ENCODE data around the gene CDYL.
A peak's percentile ranks its signal among the peaks of the same experiment; 100 is the strongest.

CDYL gene

GRCh38 chr6:4964675-4965561 is 188.7 kb downstream of the CDYL start:
- DNase-seq (ENCODE audit: low spot score): no peak

GRCh38 chr6:4965562-4966389 is 189.6 kb downstream of the CDYL start:
- no peak for DNase-seq (ENCODE audit: low spot score)

GRCh38 chr6:4967301-4968030 is 191.3 kb downstream of the CDYL start:
- no peak for DNase-seq (ENCODE audit: low spot score)

DNA sequence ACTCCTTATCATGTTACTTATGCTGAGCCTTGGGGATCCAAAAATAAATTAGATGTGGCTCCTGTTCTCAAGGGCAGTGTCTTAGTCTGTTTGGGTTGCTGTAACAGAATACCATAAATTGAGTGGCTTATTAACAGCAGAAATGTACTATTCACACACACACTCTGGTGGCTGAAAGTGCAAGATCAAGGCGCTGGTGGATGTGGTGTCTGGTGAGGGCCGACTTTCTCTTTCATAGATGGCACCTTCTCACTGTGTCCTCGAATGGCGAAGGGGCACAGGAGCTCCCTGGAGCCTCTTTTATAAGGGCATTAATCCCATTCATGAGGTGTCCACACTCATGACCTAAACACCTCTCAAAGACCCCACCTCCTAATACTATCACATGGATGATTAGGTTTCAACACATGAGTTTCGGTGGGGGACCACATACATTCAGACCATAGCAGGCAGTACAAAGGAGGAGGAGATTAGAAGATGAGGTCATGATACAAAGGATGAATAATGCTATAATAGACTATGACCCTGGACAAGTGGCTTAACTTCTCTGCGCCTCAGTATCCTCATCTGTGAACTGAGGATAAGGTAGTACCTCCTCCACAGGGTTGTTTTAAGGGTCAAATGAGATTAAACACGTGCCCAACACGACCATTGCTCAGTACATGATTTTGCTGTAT is 193.5 kb downstream of the CDYL start:
- DNase-seq (ENCODE audit: low spot score): no peak

- no peak for DNase-seq (ENCODE audit: low spot score)
Observed at GRCh38 chr6:4970739-4971395, 194.7 kb downstream of the CDYL start.

DNA sequence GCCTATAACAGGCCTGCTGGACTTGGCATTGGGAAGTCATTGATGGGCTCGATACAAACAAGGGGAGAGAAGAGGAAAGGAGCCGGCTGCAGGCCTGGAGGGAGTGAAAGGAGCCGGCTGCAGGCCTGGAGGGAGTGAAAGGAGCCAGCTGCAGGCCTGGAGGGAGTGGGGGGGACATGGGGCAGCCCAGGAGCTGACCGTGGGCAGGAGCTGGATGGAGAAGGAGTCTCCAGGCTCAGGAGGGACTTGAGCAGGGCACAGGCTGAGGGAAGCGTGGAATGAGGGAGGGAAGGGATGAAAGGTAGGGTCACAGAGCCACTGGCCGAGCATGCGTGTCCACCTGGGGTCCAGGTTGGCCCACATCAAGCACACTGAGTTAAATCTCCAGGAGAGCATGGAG is 195.6 kb downstream of the CDYL start:
- DNase-seq (ENCODE audit: low spot score): no peak

GRCh38 chr6:4972438-4972837 is 196.2 kb downstream of the CDYL start:
- no peak for DNase-seq (ENCODE audit: low spot score)

- DNase-seq (ENCODE audit: low spot score): no peak
Observed at GRCh38 chr6:4973415-4973814, 197.2 kb downstream of the CDYL start.

DNA sequence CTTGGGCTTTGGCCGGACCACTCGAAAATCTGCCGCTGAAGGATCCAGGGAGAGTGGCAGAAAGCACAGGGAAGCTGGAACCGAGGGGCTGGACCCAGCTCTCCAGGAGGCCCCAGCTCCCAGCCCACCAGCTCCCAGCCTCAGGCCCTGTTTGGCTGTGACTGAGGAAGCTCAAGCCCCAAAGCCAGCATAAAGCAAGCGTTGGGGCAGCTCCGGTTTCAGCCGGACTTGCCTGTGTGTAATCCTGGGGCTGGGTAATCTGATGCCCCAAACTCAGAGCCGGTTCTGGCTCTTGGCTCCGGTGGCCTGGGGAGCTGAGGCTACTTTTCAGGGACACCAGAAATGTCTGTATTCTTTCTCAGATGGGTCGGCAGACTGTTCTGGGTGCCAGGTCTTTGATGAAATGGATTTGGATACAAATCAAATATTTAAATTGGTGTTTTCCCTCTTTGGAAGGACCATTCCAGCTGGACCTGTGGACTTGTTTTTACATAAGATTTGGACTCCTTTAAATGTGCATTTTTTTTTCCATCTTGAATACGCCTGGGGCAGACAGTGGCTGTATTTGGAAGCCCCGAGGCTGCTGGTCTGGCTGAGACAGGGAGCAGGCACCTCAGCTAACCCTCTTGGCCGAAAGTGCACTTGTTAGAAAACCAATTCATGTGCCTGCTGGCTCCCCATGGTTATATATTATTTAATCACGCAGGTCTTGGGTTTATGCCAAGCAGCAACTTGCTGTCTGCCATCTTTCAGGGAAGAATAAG is 198.0 kb downstream of the CDYL start:
- peak; percentile 18 for DNase-seq (ENCODE audit: low spot score)

- DNase-seq (ENCODE audit: low spot score): no peak
Observed at GRCh38 chr6:4974962-4975361, 198.8 kb downstream of the CDYL start.

DNA sequence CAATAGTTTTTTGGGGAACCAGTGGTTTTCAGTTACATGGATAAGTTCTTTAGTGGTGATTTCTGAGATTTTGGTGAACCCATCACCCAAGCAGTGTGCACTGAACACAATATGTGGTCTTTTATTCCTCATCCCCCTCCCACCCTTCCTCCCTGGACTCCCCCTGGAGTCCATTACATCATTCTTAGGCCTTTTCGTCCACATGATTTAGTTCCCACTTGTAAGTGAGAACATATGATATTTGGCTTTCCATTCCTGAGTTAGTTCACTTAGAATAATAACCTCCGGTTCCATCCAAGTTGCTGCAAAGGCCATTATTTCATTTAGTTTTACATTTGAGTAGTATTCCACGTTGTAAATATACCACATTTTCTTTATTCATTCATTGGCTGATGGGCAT is 199.3 kb downstream of the CDYL start:
- DNase-seq (ENCODE audit: low spot score): no peak

- DNase-seq (ENCODE audit: low spot score): no peak
Observed at GRCh38 chr6:4977468-4977867, 201.3 kb downstream of the CDYL start.

DNA sequence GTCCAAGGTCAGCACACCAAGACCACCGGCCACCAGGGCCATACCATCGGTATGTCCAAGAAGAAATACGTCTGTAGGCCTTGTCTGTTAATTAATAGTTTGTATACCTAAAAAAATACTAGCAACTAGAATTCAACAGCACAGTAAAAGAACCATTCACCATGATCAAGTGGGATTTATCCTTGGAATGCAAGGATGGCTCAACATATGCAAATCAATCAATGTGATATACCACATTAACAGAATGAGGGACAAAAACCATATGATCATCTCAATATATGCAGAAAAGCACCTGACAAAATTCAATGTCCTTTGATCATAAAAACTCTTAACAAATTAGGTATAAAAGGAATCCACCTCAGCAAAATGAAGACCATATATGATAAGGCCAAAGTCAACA is 203.2 kb downstream of the CDYL start:
- no peak for DNase-seq (ENCODE audit: low spot score)

DNA sequence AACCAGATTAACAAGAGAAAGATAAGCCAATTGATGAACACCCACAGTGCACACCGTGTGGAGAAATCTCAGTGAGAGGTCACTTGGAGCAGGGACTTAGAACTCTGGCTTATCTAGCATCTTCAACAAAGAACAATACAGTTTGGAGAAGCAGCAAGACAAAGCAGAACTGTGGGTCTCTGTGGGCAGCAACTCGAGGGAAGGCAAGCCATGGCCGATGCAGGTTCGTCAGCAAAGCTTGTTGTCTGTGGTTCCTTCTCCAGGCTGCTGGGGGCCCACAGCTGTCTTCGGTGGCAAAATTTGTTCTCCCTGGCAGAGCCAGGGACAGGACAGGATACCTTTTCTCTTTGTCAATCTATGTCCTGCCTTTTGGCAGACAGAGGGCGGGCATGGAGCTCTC is 205.6 kb downstream of the CDYL start:
- DNase-seq (ENCODE audit: low spot score): no peak

DNA sequence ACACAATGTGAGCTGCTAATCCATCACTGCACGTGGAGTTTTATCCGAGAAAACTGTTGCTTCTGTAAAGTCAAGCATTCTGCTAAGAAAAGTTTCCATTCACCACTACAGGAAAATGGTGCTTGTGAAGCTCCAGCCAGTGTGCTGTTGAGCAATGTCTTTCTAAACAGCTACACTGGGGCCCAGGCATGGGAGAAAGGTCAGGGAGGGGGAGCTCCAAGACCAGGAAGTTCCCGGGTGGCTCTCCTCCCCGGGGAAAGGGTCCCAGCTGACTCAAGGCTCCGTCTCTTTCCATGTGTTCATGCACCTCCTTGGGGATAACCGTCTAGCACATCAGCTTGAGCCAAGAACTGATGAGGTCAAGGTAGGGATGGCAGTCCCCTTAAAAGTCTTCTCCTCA is 207.1 kb downstream of the CDYL start:
- DNase-seq (ENCODE audit: low spot score): no peak

DNA sequence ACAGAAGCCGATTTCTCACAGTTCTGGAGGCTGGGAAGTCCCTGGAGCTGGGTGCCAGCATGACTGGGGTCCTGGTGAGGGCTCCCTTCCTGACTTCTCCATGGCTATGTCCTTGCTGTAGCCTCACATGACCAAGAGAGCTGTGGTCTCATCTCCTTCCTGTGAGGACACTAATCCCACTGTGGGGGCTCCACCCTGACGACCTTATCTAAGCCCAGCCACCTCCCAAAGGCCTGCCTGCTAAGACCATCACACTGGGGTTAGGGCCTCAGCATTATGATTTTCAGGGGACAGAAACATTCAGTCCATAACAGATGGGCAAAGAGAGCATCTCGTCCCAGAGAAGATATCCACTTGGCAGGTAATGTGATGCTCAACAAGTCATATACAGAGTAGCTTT is 210.8 kb downstream of the CDYL start:
- DNase-seq (ENCODE audit: low spot score): no peak

- DNase-seq (ENCODE audit: low spot score): no peak
Observed at GRCh38 chr6:4987432-4987831, 211.2 kb downstream of the CDYL start.

DNA sequence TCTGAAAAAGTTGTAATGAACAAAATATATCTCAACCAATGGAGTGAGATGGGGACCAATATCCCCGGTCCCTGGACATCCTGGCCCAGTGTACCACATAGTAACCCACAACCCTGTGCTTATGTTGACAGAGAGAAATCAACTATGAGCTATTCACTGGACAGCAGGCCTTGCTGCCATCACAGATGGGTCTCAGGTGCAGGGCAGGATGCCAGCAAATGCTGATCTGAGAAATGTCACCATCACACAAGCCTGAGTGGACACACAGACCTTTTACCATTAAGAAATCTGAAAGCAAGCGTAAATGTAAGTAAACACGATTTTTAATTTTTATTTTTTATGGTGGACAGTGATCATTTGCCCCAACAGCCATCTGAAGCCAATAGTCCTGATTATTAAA is 218.5 kb downstream of the CDYL start:
- no peak for DNase-seq (ENCODE audit: low spot score)

GRCh38 chr6:4997862-4998261 is 221.7 kb downstream of the CDYL start:
- no peak for DNase-seq (ENCODE audit: low spot score)

DNA sequence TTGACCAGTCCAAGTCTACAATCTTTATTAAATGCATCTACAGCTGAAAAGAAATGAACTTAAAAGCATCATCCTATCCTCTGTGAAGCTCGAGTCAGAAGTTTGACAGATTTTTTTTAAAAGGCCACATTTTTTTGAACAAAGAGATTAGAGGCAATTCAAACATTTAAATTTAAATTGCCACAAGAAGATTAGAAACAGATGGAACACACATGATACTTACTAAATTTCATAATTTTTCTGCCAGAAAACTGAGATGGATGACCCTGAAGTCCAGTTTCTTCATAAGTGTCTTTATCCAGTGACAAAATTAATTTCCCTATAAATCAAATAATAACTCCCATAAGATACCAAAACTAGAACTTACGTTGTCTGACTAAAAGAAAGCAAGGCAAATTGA is 223.4 kb downstream of the CDYL start:
- no peak for DNase-seq (ENCODE audit: low spot score)

Data from Ammon's horn (tissue), 1 donor.